Panc1 (cell line): ENCODE measurements around the gene CCDC28A. TPM values are rescaled to one million over a fixed set of nuclear protein-coding genes. Genes with fewer than 3 reads are reported as not detected.
A peak's percentile ranks its signal among the peaks of the same experiment; 100 is the strongest.

Experiments used
- ATAC-seq: fragments of 200-7000 bp; cut with Tn5 transposase; 2 replicates; pipeline ENCODE4 v1.9.1; 2020; ENCODE audit warnings: mild to moderate bottlenecking, moderate library complexity
- BruUV-seq: library from RNA; stranded (reverse); fragments of 400-500 nt; replicated peaks from 2 replicates; lab custom pipeline; 2021; lab: Mats Ljungman, UMichigan
- CTCF ChIA-PET: fragments of 300-600 bp; sonication (Branson Sonifier 250); formaldehyde crosslinking; loops from one replicate; lab custom pipeline; 2022; ENCODE audit warnings: antibody characterized with exemption; lab: Charles Lee
- POLR2A ChIA-PET: fragments of 300-600 bp; sonication (Branson Sonifier 250); formaldehyde crosslinking; loops from one replicate; lab custom pipeline; 2022; ENCODE audit warnings: antibody characterized with exemption; lab: Charles Lee
- DNase-seq: peaks from one replicate; pipeline ENCODE4 v3.0.0-alpha.2; 2010; ENCODE audit warnings: low read depth, low spot score
- H3K27ac ChIP-seq: 2 replicates; pipeline ENCODE4 v1.5.1; 2011; ENCODE audit warnings: mild to moderate bottlenecking, low read length, inconsistent platforms
- H3K27me3 ChIP-seq: fragments of 200-500 bp; sonication (Bioruptor generic); 2 replicates; pipeline ENCODE4 v1.6.0; 2014; ENCODE audit warnings: low read length, inconsistent platforms; ENCODE audit not compliant: control insufficient read depth, insufficient read depth
- H3K36me3 ChIP-seq: fragments of 200-500 bp; sonication (Bioruptor generic); 2 replicates; pipeline ENCODE4 v1.5.1; 2014; ENCODE audit warnings: inconsistent platforms, mild to moderate bottlenecking, low read length, moderate library complexity; ENCODE audit not compliant: control insufficient read depth, insufficient read depth
- H3K4me1 ChIP-seq: 2 replicates; pipeline ENCODE4 v1.5.1; 2011; ENCODE audit warnings: inconsistent platforms, mild to moderate bottlenecking, low read length, moderate library complexity; ENCODE audit not compliant: control insufficient read depth, insufficient read depth
- H3K4me3 ChIP-seq, 2 experiments: 2 replicates each; pipeline ENCODE4 v1.5.1; 2011 to 2012; ENCODE audit warnings: low read depth in 2 of 2, low read length in 2 of 2, mild to moderate bottlenecking in 2 of 2, inconsistent platforms in 1 of 2, moderate library complexity in 1 of 2
- H3K9me3 ChIP-seq: fragments of 200-500 bp; sonication (Bioruptor generic); 2 replicates; pipeline ENCODE4 v1.5.1; 2014; ENCODE audit warnings: low read depth, mild to moderate bottlenecking, inconsistent platforms, low read length, moderate library complexity; ENCODE audit not compliant: control insufficient read depth, insufficient read depth
- CTCF ChIP-seq: fragments of 450-650 bp; IDR thresholded peaks from 2 replicates; pipeline ENCODE4 v1.5.1; 2017; ENCODE audit warnings: mild to moderate bottlenecking
- POLR2AphosphoS5 ChIP-seq: IDR thresholded peaks from 2 replicates; pipeline ENCODE4 v1.6.1; 2012; ENCODE audit warnings: mild to moderate bottlenecking, low read depth, low read length, moderate library complexity
- REST ChIP-seq, 2 experiments: IDR thresholded peaks; 2 replicates each; pipeline ENCODE4 v1.6.1; 2011 to 2012; ENCODE audit warnings: low read depth in 2 of 2, control low read depth in 1 of 2, low read length in 1 of 2, mild to moderate bottlenecking in 1 of 2, moderate library complexity in 1 of 2; ENCODE audit not compliant: insufficient read depth in 1 of 2
- SIN3A ChIP-seq: IDR thresholded peaks from 2 replicates; pipeline ENCODE4 v1.6.1; 2012; ENCODE audit warnings: low read depth, mild to moderate bottlenecking, low read length, moderate library complexity, borderline replicate concordance; ENCODE audit not compliant: insufficient read depth
- TCF7L2 ChIP-seq: IDR thresholded peaks from 2 replicates; pipeline ENCODE4 v1.6.1; 2011; ENCODE audit warnings: mild to moderate bottlenecking, low read depth, low read length, inconsistent platforms
- in situ Hi-C: cut with HindIII; loops from 2 replicates; pipeline ENCODE4 v1.10.0; 2016; ENCODE audit warnings: low sequenced_read_pairs, low pct_unique_long_range_greater_than_20kb
- intact Hi-C: fragments of 100-400 bp; cut with micrococcal nuclease; formaldehyde crosslinking; loops from one replicate; pipeline ENCODE4 v1.10.0; 2022; ENCODE audit not compliant: unreplicated experiment
- total RNA-seq: library from RNA; stranded (reverse); gene quantifications from one replicate; pipeline ENCODE4 v1.2.1, GENCODE V29; 2021; ENCODE audit not compliant: unreplicated experiment

The CCDC28A gene
- total RNA-seq, 1 experiment from 2014 or later: 4.7 TPM

- Histone ChIP-seq H3K36me3 (no peaks in the 10 kb centered on the region), H3K4me1 (no peaks in the 10 kb centered on the region), H3K27me3 (no peaks in the 10 kb centered on the region), H3K9me3 (no peaks in the 10 kb centered on the region), H3K27ac (no peak overlapping the region), H3K4me3 (no peak overlapping the region)
- DNase-seq (peak; percentile 22), ATAC-seq (no peak)
- in situ Hi-C loops: no loop called here
- ChIA-PET CTCF (interaction anchor here (0.7 to 1.2 kb wide), 3 partner anchors 74 to 343 kb away, joined by 3 to 5 read pairs (median 3); no protein-coding TSS in a partner anchor), POLR2A (no interaction called here)
- BruUV-seq: no TSS peak
- TF ChIP-seq CTCF: peak; percentile 70; the same call in 1 of the 2 replicates
- TF ChIP-seq SIN3A: no peak
- no peak for TF ChIP-seq TCF7L2
- TF ChIP-seq POLR2AphosphoS5: no peak
- intact Hi-C loops: loop anchor here (1.0 to 10.0 kb wide), 4 partner anchors 75 to 651 kb away; no protein-coding TSS in a partner anchor
Measured at GRCh38 chr6:138765896-138766655, 7.5 kb upstream of the CCDC28A start.

GRCh38 chr6:138769102-138769676 lies 4.4 kb upstream of the CCDC28A start:
- intact Hi-C loops (loop anchor here (10.0 kb wide), 1 partner anchor 654 kb away; no protein-coding TSS in a partner anchor), in situ Hi-C loops (no loop called here)
- CTCF ChIA-PET: no interaction called here
- ATAC-seq (no peak), DNase-seq (no peak)
- TF ChIP-seq SIN3A: no peak
- TF ChIP-seq TCF7L2: no peak
- TF ChIP-seq REST (IDR thresholded peaks at IDR 0.05; ENCODE audit: insufficient read depth in 1 of 2, low read depth in 2 of 2, low read length in 1 of 2): no peak
- TF ChIP-seq CTCF: no peak
- no peak for TF ChIP-seq POLR2AphosphoS5
- H3K9me3 ChIP-seq: no peaks in the 10 kb centered on the region
- no peaks in the 10 kb centered on the region for H3K27me3 ChIP-seq
- peaks cover 3% of the 10 kb centered on the region; the same call in 1 of the 2 replicates for H3K36me3 ChIP-seq
- BruUV-seq: no TSS peak
- no peak overlapping the region for H3K4me3 ChIP-seq
- no peak overlapping the region for H3K27ac ChIP-seq
- H3K4me1 ChIP-seq: peaks cover 1% of the 10 kb centered on the region
- POLR2A ChIA-PET: interaction anchor here (0.6 to 0.7 kb wide), 2 partner anchors 67 to 241 kb away, joined by 3 to 4 read pairs; no protein-coding TSS in a partner anchor
